A172 (cell line): ENCODE results near the gene RPLP1. TPM values are rescaled to one million over a fixed set of nuclear protein-coding genes. Genes with fewer than 3 reads are reported as not detected.

ENCODE experiments used
- DNase-seq: peaks from one replicate; pipeline ENCODE4 v3.0.0-alpha.2; 2015; ENCODE audit warnings: low spot score
- total RNA-seq: library from RNA; depleted of rRNA; stranded (reverse); fragments of >200 nt; shearing (Covaris generic); gene quantifications from 2 replicates; pipeline ENCODE4 v1.2.3, GENCODE V29; 2014; rRNA removed

RPLP1 gene
- total RNA-seq: 186 and 499 TPM in 2 replicates

- DNase-seq: peak; percentile 87
These were observed at the start of gene RPLP1 for GRCh38 chr15:69452692-69453521. RPLP1 (plus strand) TSS chr15:69452818; CDS start chr15:69452949, 131 bp downstream.

- DNase-seq: peak; percentile 77
These were observed 49.0 kb upstream of the RPLP1 start for GRCh38 chr15:69403594-69403993.

DNA sequence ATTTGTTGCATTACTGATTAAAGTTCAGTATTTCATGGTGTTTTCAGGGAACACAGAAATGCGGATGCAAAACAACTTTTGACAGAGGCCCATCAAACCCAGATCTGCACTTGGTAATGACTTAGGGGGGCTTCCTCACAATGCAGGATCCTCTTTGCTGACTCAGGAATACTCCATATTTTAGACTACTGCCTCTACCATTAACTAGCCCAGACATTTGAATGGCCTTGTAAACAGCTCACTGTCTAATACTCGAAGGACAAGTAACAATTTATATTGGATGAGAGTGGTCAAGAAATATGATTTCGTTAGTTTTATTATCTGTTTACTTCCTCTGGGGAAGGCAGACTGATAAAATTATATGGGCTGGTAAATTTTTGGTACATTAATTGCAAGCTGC is 47.5 kb upstream of the RPLP1 start:
- no peak for DNase-seq

- no peak for DNase-seq
These were observed 44.8 kb upstream of the RPLP1 start for GRCh38 chr15:69407719-69408400.

- no peak for DNase-seq
These were observed 43.8 kb upstream of the RPLP1 start for GRCh38 chr15:69408841-69409240.

DNA sequence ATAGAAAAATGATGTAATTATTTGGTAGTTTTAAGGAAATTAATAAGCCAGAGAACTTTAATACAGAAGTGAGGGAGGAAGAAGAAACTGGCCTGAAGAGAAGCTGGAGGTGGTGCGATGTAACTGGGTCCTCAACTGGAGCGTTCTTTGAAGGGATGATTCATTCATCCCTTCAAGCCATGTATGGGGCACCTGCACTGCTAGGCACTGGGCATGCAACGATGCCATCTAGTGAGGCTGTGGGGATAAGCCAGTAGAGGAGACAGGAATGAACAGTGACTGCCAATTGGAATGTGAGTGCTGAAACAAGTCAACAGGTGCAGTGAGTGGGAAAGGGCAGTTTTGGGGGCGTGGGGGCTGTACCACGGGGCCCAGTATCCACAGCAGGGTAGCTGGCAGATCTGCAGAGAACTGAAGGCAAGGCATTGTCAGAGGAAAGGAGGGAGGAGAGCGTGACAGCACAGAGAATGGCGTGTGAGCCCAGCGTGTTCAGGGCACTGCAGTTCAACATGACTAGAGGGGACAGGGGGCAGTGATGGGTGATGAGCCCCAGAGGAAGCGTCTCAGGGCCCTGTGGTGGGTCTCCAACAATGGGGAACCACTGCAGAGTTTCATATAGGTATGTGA is 42.3 kb upstream of the RPLP1 start:
- DNase-seq: peak; percentile 75

- DNase-seq: no peak
These were observed 40.3 kb upstream of the RPLP1 start for GRCh38 chr15:69412274-69412673.

DNA sequence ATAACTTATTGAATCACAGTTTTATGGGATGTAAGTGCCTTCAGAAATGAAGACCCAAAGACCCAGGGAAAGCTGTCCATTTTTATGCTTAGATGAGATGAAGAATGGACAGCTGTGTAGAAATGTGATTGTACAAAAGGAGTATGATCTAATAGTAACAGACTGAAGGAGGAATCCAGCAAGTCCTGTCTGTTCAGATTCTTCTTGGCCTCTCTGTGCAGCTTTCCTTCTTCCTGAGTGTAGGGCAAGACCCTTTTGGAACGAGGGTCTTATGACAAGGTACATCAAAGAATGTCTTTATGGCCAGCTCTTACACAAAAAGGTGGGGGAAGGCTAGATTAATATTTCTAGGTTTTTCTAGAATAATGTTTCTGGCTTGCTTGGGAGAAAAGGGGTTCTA is 39.9 kb upstream of the RPLP1 start:
- no peak for DNase-seq

DNA sequence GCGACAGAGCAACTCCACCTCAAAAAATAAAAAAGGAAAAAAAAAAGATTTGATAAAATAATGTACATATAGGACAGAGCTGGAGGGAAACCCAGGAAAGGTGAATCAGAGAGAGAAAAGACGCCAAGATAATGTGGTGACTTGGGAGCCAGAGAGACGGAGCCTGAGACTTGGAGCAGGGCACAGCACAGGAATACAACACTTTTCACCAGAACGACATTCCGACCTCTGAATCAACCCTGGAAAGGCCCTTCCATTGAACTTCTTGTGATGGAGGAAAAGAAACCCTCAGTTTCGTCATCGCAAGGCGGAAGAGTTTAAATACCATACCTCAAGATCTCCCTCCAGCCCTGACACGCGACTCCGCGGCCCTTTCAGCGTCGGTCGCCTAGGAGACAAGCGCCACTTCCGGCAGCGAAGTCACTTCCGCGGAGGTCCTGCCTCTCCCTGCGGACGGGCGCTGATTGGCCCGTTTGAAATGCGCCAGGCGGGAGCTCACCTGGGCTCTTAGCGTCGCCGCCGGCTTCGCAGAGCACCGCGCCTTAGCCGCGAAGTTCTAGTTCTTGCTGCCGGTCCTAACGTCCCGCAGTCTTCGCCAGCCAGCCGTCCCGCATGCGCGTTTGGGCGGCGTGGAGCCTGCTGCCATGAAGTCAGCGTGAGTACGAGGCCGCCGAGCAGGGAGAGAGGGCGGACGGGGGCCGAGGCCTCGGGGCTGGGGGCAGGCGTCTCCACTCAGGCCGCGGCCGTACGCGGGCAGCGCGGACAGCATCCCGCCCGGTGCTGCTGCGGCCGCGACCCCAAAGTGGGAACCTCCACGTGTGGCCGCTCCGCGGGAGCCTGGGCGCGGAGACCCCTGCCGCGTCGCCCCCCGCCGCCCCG is 38.6 kb upstream of the RPLP1 start, which contains the start of gene KIF23:
Gene KIF23, plus strand, starts transcription at position 528 of the 879 bp plus-strand sequence. Its CDS starts 117 bp downstream, at position 645.
- peak; percentile 89 for DNase-seq

DNA sequence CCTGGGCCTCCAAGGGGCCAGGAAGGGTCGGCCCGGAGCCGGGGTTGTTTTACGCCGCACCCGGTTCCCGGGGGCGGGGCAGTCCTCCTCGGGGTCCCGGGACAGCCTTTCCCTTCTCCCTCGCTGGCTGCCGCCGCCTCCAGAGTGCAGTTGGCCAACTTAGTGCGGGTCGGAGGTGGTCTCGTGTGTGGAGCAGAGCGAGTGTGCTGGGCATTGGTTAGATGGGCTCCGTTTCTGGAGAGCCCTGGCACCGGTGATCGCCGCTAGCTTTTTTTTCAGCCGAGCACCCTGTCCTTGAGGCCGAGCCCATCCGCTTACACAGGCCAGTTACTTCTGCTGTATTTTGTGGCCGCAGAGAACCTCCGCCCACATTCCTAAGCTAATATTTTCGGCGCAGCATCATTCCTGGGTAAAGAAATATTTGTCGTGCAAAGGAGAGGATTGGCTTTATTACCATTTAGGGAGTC is 37.9 kb upstream of the RPLP1 start:
- DNase-seq: peak; percentile 77

GRCh38 chr15:69415381-69415780 is 37.2 kb upstream of the RPLP1 start:
- DNase-seq: no peak

DNA sequence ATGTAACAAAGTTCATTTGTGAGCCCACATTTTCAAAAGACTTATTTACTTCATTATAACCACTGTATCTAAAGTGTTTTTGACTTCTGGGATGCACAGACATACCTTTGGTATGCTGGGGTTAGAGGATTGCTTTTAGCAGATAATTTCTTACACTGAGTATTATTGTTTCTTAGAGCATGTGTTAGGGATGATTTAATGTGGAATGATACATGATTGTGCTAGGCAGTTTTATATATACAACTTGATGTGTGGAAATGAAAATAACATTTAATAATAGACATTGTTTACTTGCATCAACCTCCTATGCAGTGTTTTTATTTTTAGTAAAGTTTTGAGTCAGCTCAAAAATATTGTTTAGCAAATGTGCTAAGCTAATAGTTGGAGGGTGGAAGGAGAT is 35.0 kb upstream of the RPLP1 start:
- no peak for DNase-seq

GRCh38 chr15:69421498-69421897 is 31.1 kb upstream of the RPLP1 start:
- no peak for DNase-seq

DNA sequence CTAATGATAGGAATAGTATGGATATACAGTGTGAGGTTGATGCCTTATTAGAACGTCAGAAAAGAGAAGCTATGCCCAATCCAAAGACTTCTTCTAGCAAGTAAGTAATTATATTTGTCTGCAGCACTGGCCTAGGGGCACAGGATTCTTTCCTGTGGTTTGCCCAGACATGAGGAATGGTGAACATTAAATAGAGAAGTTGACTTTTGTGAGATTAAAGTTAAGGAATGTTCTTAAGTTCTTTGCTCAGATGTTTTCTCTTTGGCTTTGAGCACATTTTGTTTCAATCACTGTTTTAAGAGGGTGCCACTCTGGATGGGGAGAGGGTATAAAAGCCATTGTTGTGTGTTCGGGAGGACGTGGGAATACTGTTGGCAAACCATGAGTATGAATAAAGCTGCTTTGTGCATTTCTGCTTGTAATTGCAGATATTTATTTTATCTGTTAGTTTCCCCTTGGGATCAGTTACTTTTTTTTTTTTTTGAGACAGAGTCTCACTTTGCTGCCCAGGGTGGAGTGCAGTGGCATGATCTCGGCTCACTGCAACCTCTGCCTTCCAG is 30.2 kb upstream of the RPLP1 start:
- DNase-seq: no peak

DNA sequence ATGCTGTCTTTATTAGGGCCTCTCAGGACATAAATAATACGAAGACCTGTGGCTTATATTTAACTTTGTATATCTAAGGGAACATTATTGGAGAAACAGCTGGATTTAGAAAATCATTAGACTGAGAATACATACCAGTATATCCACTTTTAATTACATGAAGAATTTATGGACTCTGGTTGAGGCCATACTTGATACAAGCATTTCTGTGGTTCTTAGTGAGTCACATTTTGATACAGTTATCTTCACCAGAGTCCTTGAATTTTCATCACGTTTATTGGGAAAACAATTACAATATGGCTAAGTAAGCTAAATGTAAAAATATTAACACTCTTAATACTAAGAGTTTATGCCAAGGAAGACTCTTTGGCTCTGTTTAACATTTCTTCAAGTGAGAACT is 28.6 kb upstream of the RPLP1 start:
- no peak for DNase-seq

- DNase-seq: no peak
These were observed 27.7 kb upstream of the RPLP1 start for GRCh38 chr15:69424748-69425413.

DNA sequence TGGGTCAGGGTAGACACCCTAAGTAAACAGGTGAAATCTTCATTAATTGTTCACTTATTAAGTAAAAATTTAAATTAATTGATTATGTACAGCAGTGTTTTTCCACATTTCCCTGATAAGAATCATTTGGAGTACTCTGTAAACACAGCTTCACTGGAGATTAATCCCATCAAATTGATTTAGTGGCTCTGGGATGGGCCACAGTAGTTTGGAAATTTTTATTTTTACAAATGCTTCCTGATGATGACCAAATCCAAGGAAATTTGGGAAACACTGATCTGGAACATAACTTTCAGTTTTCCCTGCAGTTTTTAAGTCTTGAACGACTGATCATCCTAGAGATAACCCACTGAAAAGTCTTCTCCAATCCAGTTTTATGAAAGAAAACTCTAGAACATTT is 18.8 kb upstream of the RPLP1 start:
- no peak for DNase-seq

DNA sequence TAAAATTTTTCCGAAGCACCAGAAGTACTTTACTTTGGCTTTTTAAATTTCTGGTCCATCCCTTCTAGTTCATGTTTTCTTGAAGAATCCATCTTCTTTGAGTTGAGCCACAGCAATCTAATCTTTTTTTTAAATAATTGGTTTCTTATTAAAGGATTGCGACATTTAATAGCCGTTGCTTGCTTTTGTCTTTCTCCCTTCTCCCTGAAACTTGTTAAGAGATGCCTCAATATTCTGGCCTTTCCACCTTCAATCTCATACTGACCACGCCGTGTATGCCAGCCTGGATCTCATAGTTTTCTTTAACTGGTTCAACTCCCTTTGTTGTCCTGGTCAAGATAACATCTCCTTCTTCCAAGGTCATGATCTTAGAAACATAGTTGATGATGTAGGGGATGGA is 18.4 kb upstream of the RPLP1 start:
- DNase-seq: no peak

DNA sequence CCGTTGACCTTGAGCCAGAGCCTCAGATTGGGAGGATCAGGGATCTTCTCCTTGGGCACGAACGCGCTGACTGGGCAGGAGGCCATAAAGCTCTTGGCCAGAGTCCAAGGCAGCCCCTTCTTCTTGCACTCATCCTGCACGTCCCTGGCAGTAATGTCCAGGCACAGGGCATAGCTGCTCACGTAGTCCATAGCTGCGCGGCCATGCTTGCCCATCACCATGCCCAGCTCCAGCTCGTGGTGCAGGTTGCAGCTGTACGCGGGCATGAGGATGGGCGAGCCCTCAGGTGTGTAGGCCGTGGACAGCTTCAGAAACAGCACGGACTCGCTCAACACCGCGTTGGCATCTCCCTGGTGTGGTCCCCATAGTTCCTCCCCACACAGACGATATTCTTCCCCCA is 17.9 kb upstream of the RPLP1 start:
- DNase-seq: no peak

DNA sequence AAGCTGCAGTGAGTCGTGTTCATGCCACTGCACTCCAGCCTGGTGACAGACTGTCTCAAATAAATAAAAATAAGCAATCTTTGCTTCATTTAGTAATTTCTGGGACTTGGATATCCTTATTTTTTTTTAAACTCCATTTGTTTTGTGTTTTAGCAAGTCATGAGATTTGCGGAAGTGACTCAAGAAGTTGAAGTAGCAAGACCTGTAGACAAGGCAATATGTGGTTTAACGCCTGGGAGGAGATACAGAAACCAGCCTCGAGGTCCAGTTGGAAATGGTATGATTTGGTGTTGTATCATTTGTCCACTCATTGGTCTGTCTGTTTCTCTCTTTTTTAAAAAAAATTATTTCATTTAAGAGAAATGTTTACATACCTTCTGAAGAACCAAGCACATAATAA is 16.6 kb upstream of the RPLP1 start:
- no peak for DNase-seq

- no peak for DNase-seq
These were observed 15.7 kb upstream of the RPLP1 start for GRCh38 chr15:69436951-69437350.
